ENCODE data around the gene REP15. TPM values are rescaled to one million over a fixed set of nuclear protein-coding genes. Genes with fewer than 3 reads are reported as not detected.

The REP15 gene
- total and polyA plus RNA-seq, 2 experiments from 2014 or later = 0.38 to 0.89 TPM

GRCh38 chr12:27672051-27672450 is 24.2 kb upstream of the REP15 start:
- no peak for TF ChIP-seq JUNB (IDR thresholded peaks at IDR 0.05; ENCODE audit: unreplicated experiment)
- no peak for TF ChIP-seq STAT1 (IDR thresholded peaks at IDR 0.05; ENCODE audit: unreplicated experiment)
- TF ChIP-seq POLR2AphosphoS5 (IDR thresholded peaks at IDR 0.05; ENCODE audit: low read depth) = no peak
- TF ChIP-seq ZNF462 (CRISPR knock-in tag; IDR thresholded peaks at IDR 0.05) = no peak
- no peak for TF ChIP-seq ETS1 (IDR thresholded peaks at IDR 0.05)
- TF ChIP-seq ZNF331 (CRISPR knock-in tag; IDR thresholded peaks at IDR 0.05; ENCODE audit: low read depth) = no peak
- TF ChIP-seq CREB1 (CRISPR knock-in tag; IDR thresholded peaks at IDR 0.05; ENCODE audit: low read depth) = no peak
- no peak for TF ChIP-seq NANOG (IDR thresholded peaks at IDR 0.05; ENCODE audit: borderline replicate concordance)
- TF ChIP-seq REST (IDR thresholded peaks at IDR 0.05; ENCODE audit: unreplicated experiment) = no peak
- TF ChIP-seq CTCF (conservative IDR thresholded peaks at IDR 0.05; ENCODE audit: low read depth in 2 of 2) = no peak
- TF ChIP-seq ZNF114 (CRISPR knock-in tag; IDR thresholded peaks at IDR 0.05) = no peak
- TF ChIP-seq EZH2phosphoT487 (IDR thresholded peaks at IDR 0.05; ENCODE audit: unreplicated experiment) = no peak
- TF ChIP-seq EZH2 (IDR thresholded peaks at IDR 0.05; ENCODE audit: low read depth, unreplicated experiment) = no peak
- Mint-ChIP-seq H3K36me3 (ENCODE audit: low read depth) (peaks cover 6% of the 10 kb centered on the region; the same call in 1 of the 3 replicates), H3K27ac (no peak overlapping the region), H3K4me3 (no peak overlapping the region), H3K4me1 (no peaks in the 10 kb centered on the region), H3K9me3 (no peaks in the 10 kb centered on the region), H3K27me3 (ENCODE audit: insufficient read depth, low read depth, poor library complexity) (no peaks in the 10 kb centered on the region)
- Histone ChIP-seq H3F3A (replicated peaks; ENCODE audit: low read depth) (no peaks in the 10 kb centered on the region), H3K79me2 (replicated peaks; ENCODE audit: insufficient read depth) (no peaks in the 10 kb centered on the region), H3K4me3 (no peak overlapping the region), H3K27ac (ENCODE audit: low read depth) (no peak overlapping the region), H4K20me1 (replicated peaks; ENCODE audit: insufficient read depth) (no peaks in the 10 kb centered on the region), H3K27me3 (ENCODE audit: insufficient read depth) (no peaks in the 10 kb centered on the region), H3K4me1 (ENCODE audit: insufficient read depth) (no peaks in the 10 kb centered on the region), H3K9me2 (ENCODE audit: insufficient read depth) (no peaks in the 10 kb centered on the region), H3K36me3 (ENCODE audit: insufficient read depth) (peaks cover 4% of the 10 kb centered on the region; the same call in 1 of the 2 replicates), H2AFZ (no peak overlapping the region), H3K4me2 (no peak overlapping the region)
- DNase-seq (ENCODE audit: low spot score) = no peak
- no peak for ATAC-seq

Data from GM23338 (cell line).